Brain microvascular endothelial cell (primary cell): ENCODE data around the gene DLGAP1.

Experiments used
- DNase-seq: peaks from one replicate; pipeline ENCODE4 v3.0.0-alpha.2; 2020
- H3K27ac ChIP-seq: fragments of 250-450 bp; sonication (Bioruptor Pico); 2 replicates; pipeline ENCODE4 v1.5.1; 2020; ENCODE audit warnings: mild to moderate bottlenecking, moderate library complexity
- H3K27me3 ChIP-seq: fragments of 250-450 bp; sonication (Bioruptor Pico); replicated peaks from 2 replicates; pipeline ENCODE4 v1.5.1; 2020; ENCODE audit warnings: mild to moderate bottlenecking
- H3K36me3 ChIP-seq: fragments of 250-450 bp; sonication (Bioruptor Pico); replicated peaks from 2 replicates; pipeline ENCODE4 v1.5.1; 2020; ENCODE audit warnings: mild to moderate bottlenecking
- H3K4me3 ChIP-seq: 2 replicates; pipeline ENCODE4 v1.5.1; 2011; ENCODE audit warnings: low read depth, mild to moderate bottlenecking, control low read depth, low read length, moderate library complexity
- in situ Hi-C: cut with HindIII; loops from 2 replicates; pipeline ENCODE4 v1.10.0; 2017; ENCODE audit warnings: low sequenced_read_pairs, low pct_ligation_motif_present
- TF ChIP-seq, protein P1 (sequence below): IDR thresholded peaks from 2 replicates; pipeline ENCODE4 v1.5.1; 2011; ENCODE audit warnings: low read depth, mild to moderate bottlenecking, moderate library complexity, low read length, control low read depth, inconsistent platforms; ENCODE audit errors: missing control alignments

Gene DLGAP1

DNA sequence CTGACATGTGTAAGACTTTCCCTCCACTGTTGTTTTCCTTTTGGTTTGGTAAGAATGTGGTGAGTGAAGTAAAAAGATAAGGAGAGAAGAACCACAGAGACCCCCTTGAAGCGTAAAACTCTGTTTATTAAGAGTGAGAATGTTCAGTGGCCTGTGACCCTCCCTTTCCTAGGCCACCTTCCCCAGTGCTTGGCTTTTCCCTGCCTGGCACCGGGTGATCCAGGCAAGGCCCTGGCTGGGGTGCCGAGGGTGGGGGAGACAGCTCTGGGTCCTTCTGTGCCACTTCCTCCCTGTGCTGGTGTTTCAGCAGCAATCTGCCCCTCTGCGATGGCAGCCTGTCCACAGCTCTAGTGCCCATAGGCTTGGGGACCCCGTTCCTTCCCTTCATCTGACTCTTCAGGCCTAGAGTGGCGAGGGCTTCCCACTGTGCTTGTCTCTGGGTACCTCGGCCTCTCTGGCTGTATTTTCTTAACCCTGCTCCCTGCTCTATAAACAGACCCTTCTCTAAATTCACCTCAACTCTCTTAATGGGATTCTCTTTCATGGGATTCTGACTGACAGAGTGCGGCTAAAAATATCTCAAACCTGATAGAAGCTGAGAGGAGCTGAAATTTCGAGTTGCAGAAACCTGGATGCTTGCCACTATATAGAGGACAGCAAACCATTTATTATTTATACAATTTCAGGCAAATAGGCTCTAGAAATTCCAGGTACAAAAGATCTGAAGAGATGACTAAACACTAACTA lies 461.0 kb downstream of the DLGAP1 start:
- no peaks in the 10 kb centered on the region for H3K36me3 ChIP-seq
- no peak for DNase-seq
- H3K27me3 ChIP-seq: no peaks in the 10 kb centered on the region
- no peak overlapping the region for H3K4me3 ChIP-seq
- no peak overlapping the region for H3K27ac ChIP-seq
- in situ Hi-C loops: loop anchor here (25.0 kb wide), 1 partner anchor 232 kb away; no protein-coding TSS in a partner anchor
- TF ChIP-seq, protein P1, sequence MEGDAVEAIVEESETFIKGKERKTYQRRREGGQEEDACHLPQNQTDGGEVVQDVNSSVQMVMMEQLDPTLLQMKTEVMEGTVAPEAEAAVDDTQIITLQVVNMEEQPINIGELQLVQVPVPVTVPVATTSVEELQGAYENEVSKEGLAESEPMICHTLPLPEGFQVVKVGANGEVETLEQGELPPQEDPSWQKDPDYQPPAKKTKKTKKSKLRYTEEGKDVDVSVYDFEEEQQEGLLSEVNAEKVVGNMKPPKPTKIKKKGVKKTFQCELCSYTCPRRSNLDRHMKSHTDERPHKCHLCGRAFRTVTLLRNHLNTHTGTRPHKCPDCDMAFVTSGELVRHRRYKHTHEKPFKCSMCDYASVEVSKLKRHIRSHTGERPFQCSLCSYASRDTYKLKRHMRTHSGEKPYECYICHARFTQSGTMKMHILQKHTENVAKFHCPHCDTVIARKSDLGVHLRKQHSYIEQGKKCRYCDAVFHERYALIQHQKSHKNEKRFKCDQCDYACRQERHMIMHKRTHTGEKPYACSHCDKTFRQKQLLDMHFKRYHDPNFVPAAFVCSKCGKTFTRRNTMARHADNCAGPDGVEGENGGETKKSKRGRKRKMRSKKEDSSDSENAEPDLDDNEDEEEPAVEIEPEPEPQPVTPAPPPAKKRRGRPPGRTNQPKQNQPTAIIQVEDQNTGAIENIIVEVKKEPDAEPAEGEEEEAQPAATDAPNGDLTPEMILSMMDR: no peak

DNA sequence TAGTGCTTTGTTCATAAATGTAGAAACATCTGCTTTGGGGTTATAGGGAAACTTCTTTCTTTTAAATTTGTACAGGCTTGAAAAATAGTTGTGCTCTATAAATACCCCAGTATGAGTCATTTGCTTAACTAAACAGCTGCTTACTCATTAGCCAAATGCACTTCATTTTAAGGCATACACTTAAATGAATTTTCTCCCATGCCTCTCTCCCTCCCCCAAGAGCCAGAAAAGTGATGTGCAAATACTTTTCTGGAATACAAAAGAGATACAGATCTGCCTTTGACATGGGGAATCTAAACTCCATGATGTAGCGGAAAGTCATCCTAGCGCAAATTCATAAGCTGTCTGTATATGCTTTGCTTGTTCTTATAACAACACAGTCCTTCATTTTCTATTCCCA lies 469.4 kb downstream of the DLGAP1 start:
- in situ Hi-C loops: loop anchor here (25.0 kb wide), 1 partner anchor 223 kb away; no protein-coding TSS in a partner anchor

DNA sequence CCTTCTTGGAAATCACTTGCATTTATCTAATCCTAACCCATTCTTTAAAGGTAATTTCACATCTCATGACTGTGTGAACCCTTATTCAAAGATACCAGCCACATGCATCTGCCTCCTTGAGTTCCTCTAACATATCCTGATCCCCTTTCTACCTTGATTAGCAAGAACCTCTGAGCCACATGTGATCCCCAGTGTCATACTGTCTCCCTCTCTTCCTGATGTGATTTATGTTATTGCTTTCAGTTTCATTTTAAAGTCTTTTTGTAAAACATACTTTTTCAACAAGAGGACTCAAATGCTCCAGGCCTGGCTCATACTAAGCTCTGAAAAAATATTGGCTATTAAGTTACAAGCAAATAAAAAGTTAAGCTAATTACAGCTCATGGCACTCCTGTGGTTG lies 470.1 kb downstream of the DLGAP1 start:
- TF ChIP-seq, protein P1: no peak
- DNase-seq: no peak
- H3K27ac ChIP-seq: no peak overlapping the region
- in situ Hi-C loops: loop anchor here (25.0 kb wide), 1 partner anchor 223 kb away; no protein-coding TSS in a partner anchor
- H3K36me3 ChIP-seq: no peaks in the 10 kb centered on the region
- no peak overlapping the region for H3K4me3 ChIP-seq
- no peaks in the 10 kb centered on the region for H3K27me3 ChIP-seq

More for the DNA sequence above, 469.4 kb downstream of the DLGAP1 start:
- H3K4me3 ChIP-seq: no peak overlapping the region
- no peak overlapping the region for H3K27ac ChIP-seq
- TF ChIP-seq, protein P1: no peak
- DNase-seq: no peak
- no peaks in the 10 kb centered on the region for H3K27me3 ChIP-seq
- no peaks in the 10 kb centered on the region for H3K36me3 ChIP-seq

DNA sequence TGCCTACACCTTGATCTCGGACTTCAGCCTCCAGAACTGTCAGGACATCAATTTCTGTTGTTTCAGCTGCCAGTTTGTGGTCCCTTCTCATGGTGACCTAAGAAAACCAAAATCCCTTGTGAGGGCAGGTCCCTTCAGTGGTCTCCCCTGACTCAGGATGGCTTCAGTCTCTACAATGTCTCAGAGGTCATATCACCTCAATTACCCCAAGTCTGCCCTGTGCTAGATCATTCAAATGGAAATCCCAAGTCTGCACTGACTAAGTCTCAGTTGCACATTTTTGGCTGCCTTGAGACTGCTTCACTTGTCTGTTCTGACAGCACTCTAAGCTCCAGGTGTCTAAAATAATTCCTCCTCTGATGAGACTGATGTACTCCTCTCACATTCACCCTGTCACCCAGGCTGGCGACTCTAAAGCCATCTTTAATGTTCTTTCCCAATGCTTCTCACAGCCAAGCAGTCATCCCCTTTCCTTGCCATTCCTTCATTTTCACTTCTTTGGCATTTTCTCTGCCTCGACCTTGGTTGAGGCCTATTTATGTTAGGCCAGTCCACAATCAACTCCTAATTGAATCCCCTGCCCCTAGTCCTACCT lies 470.8 kb downstream of the DLGAP1 start:
- DNase-seq: no peak
- Histone ChIP-seq H3K36me3 (no peaks in the 10 kb centered on the region), H3K27me3 (no peaks in the 10 kb centered on the region), H3K27ac (no peak overlapping the region), H3K4me3 (no peak overlapping the region)
- TF ChIP-seq, protein P1: no peak
- in situ Hi-C loops: loop anchor here (25.0 kb wide), 1 partner anchor 222 kb away; no protein-coding TSS in a partner anchor

DNA sequence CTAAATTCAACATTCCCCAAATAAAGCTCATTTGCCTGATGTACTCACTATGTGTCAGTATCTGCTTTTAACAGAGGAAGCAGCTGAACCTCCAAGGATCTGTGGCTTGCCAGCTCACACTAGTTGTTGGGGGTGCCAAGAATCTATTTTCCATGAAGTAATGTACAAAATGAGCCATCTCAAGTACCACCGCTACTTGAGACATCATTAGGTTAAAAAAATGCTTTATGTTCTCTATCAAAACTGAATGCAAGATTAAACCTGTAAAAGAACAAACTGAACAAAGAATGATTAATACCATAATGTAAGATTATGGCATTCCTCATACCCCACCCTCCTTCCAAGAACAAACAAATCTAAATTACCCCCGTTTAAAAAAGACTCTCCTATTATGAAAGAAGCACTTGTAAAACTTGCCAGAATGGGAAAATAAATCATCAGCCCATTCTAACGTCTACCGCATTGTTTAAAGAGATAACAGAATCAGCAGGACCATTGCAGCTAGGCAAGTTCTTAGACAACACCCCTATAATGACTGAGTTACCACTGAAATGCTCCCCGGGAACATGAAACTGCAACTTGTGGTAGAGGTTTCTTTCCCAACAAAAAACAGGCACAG lies 471.6 kb downstream of the DLGAP1 start:
- H3K36me3 ChIP-seq: no peaks in the 10 kb centered on the region
- in situ Hi-C loops: loop anchor here (25.0 kb wide), 1 partner anchor 221 kb away; no protein-coding TSS in a partner anchor
- no peak overlapping the region for H3K4me3 ChIP-seq
- no peaks in the 10 kb centered on the region for H3K27me3 ChIP-seq
- no peak overlapping the region for H3K27ac ChIP-seq
- peak; percentile 27 for DNase-seq
- TF ChIP-seq, protein P1: no peak
